K562 (cell line): Measurements from ENCODE around the gene TTLL12. TPM values are rescaled to one million over a fixed set of nuclear protein-coding genes. Genes with fewer than 3 reads are reported as not detected.

Source experiments
- ATAC-seq: fragments of 200-7000 bp; cut with Tn5 transposase; 3 replicates; pipeline ENCODE4 v1.9.1; 2020; ENCODE audit warnings: moderate library complexity
- BruUV-seq: library from RNA; stranded (reverse); fragments of 400-500 nt; replicated peaks from 2 replicates; lab custom pipeline; 2021; lab: Mats Ljungman, UMichigan
- CTCF ChIA-PET: fragments of 300-600 bp; formaldehyde crosslinking; extraction: SDS; loops from one replicate; lab custom pipeline; 2021; ENCODE audit warnings: low intra/inter-chr PET ratio; lab: Yijun Ruan, JAX
- POLR2A ChIA-PET: fragments of 300-600, 350-650 bp; sonication (Branson Sonifier 250); formaldehyde crosslinking; extraction: SDS; loops from one replicate; lab custom pipeline; 2021; ENCODE audit warnings: antibody characterized with exemption, inconsistent platforms; lab: Yijun Ruan, JAX
- DNase-seq, 4 experiments: peaks; one replicate each; pipeline versions ENCODE4 v3.0.0 to v3.0.0-alpha.2; 2011 to 2018; ENCODE audit warnings: low spot score in 3 of 4, mixed read lengths in 3 of 4; ENCODE audit errors: extremely low read depth in 1 of 4
- FAIRE-seq: peaks from 2 replicates; lab custom pipeline; 2011; peaks lifted over from hg19 to GRCh38; lab: Jason Lieb, UNC
- H2AFZ ChIP-seq: 2 replicates; pipeline ENCODE4 v1.6.0; 2011; ENCODE audit warnings: low read depth, low read length, control low read depth, inconsistent platforms
- H3K27ac ChIP-seq: fragments of 200-600 bp; 3 replicates; pipeline ENCODE4 v1.8.0; 2011; ENCODE audit warnings: low read depth, mild to moderate bottlenecking, control low read depth, inconsistent platforms, low read length, moderate library complexity, mixed read lengths; ENCODE audit errors: extremely low read depth
- H3K27me3 ChIP-seq, 2 experiments: fragments of 300-600 bp in 1 of 2; 2 replicates in 1 of 2; 3 replicates in 1 of 2; pipeline versions ENCODE4 v1.6.0 to v1.8.0; 2011; ENCODE audit warnings: inconsistent platforms in 2 of 2, low read length in 2 of 2, mild to moderate bottlenecking in 1 of 2, mixed read lengths in 1 of 2, moderate library complexity in 1 of 2; ENCODE audit not compliant: control insufficient read depth in 2 of 2, insufficient read depth in 2 of 2
- H3K36me3 ChIP-seq: fragments of 300-600 bp; 3 replicates; pipeline ENCODE4 v1.8.0; 2011; ENCODE audit warnings: mild to moderate bottlenecking, low read length, inconsistent platforms; ENCODE audit not compliant: control insufficient read depth, insufficient read depth
- H3K4me1 ChIP-seq, 2 experiments: fragments of 200-600 bp in 1 of 2; replicated peaks in 1 of 2; 2 replicates in 1 of 2; 3 replicates in 1 of 2; pipeline versions ENCODE4 v1.5.1 to v1.8.0; 2011; ENCODE audit warnings: inconsistent platforms in 2 of 2, low read length in 2 of 2, mild to moderate bottlenecking in 1 of 2, mixed read lengths in 1 of 2, moderate library complexity in 1 of 2; ENCODE audit not compliant: control insufficient read depth in 2 of 2, insufficient read depth in 2 of 2
- H3K4me2 ChIP-seq: 2 replicates; pipeline ENCODE4 v1.6.1; 2011; ENCODE audit warnings: low read length, control low read depth, inconsistent platforms, mixed read lengths; ENCODE audit not compliant: insufficient read depth
- H3K4me3 ChIP-seq: fragments of 200-600 bp; sonication (generic), shearing (Covaris generic); 2 replicates; pipeline ENCODE4 v1.5.1; 2016; ENCODE audit warnings: control low read depth, inconsistent platforms
- H3K79me2 ChIP-seq: fragments of 200-600 bp; 3 replicates; pipeline ENCODE4 v1.8.0; 2011; ENCODE audit warnings: low read length, inconsistent platforms; ENCODE audit not compliant: control insufficient read depth, insufficient read depth
- H3K9ac ChIP-seq, 2 experiments: 2 replicates each; pipeline versions ENCODE4 v1.6.0 to v1.6.1; 2011; ENCODE audit warnings: low read depth in 2 of 2, low read length in 2 of 2, control low read depth in 1 of 2, inconsistent platforms in 1 of 2, mild to moderate bottlenecking in 1 of 2, mixed read lengths in 1 of 2; ENCODE audit not compliant: insufficient read depth in 1 of 2
- H3K9me1 ChIP-seq: one replicate; pipeline ENCODE4 v1.6.0; 2011; ENCODE audit warnings: inconsistent platforms, mild to moderate bottlenecking, low read length, moderate library complexity; ENCODE audit not compliant: control insufficient read depth, insufficient read depth
- H3K9me3 ChIP-seq: replicated peaks from 2 replicates; pipeline ENCODE4 v1.5.1; 2011; ENCODE audit warnings: low read depth, low read length, inconsistent platforms; ENCODE audit not compliant: control insufficient read depth, insufficient read depth
- H4K20me1 ChIP-seq: replicated peaks from 2 replicates; pipeline ENCODE4 v1.6.1; 2011; ENCODE audit warnings: low read length, inconsistent platforms, mixed read lengths; ENCODE audit not compliant: control insufficient read depth, insufficient read depth
- EGR1 ChIP-seq: fragments of 450-650 bp; conservative IDR thresholded peaks from 2 replicates; pipeline ENCODE4 v1.6.1; 2017; ENCODE audit warnings: mild to moderate bottlenecking
- JUND ChIP-seq, 2 experiments: IDR thresholded peaks; 2 replicates in 1 of 2; 3 replicates in 1 of 2; pipeline ENCODE4 v1.6.1; 2011; ENCODE audit warnings: borderline replicate concordance in 2 of 2, low read depth in 2 of 2, low read length in 2 of 2, improper control_type of control experiment in 1 of 2, missing biosample characterization in 1 of 2, missing genetic modification characterization in 1 of 2, missing genetic modification reagents in 1 of 2
- NRF1 ChIP-seq, 2 experiments: fragments of 450-650 bp; IDR thresholded peaks in 1 of 2; conservative IDR thresholded peaks in 1 of 2; 2 replicates each; pipeline ENCODE4 v1.6.1; 2014; ENCODE audit warnings: mild to moderate bottlenecking in 2 of 2
- ZNF316 ChIP-seq: fragments of 450-650 bp; IDR thresholded peaks from 2 replicates; pipeline ENCODE4 v1.6.1; 2016
- WGBS: fragments of 100-300 bp; shearing (Covaris generic); methylation state at CpG from one replicate; pipeline ENCODE4 v1.1.6; 2016; ENCODE audit warnings: low coverage, mixed read lengths; ENCODE audit not compliant: insufficient coverage; ENCODE audit errors: missing lambda C conversion rate; 5-methylcytosine and 5-hydroxymethylcytosine counted together
- in situ Hi-C: fragments of 300-500 bp; cut with MboI; formaldehyde crosslinking; loops from 4 replicates; pipeline ENCODE4 v1.15.0; 2018; ENCODE audit warnings: inconsistent platforms, mixed read lengths
- intact Hi-C: fragments of 100-400 bp; cut with micrococcal nuclease; formaldehyde crosslinking; loops from 2 replicates; pipeline ENCODE4 v1.14.2; 2022
- polyA plus RNA-seq, 8 experiments: library from polyadenylated mRNA; depleted of rRNA in 4 of 8; stranded (reverse) in 5 of 8; unstranded in 3 of 8; fragments of >200 nt; fragmentation: Nextera tagmentation in 2 of 8; fragmentation: Illumina TruSeq in 1 of 8; extraction: Ambion mirVana in 2 of 8; extraction: Trizol in 1 of 8; gene quantifications; 2 replicates each; pipeline versions ENCODE4 v1.2.1 to v1.2.3, GENCODE V29; 2011 to 2014; ENCODE audit warnings: inconsistent platforms in 1 of 8, missing spikeins in 1 of 8
- total RNA-seq, 7 experiments: library from RNA; depleted of rRNA in 6 of 7; stranded (reverse); fragments of >200 nt in 6 of 7; fragmentation: Illumina TruSeq in 2 of 7; extraction: Trizol in 2 of 7; gene quantifications; 2 replicates each; pipeline versions ENCODE4 v1.2.1 to v1.2.3, GENCODE V29; 2011 to 2021; ENCODE audit warnings: low replicate concordance in 1 of 7
- TF ChIP-seq, protein P1 (sequence below): fragments of 450-650 bp; formaldehyde crosslinking; IDR thresholded peaks from 2 replicates; pipeline ENCODE4 v1.4.0; 2022; ENCODE audit warnings: missing genetic modification characterization

The TTLL12 gene
- total and polyA plus RNA-seq, 9 of the 15 experiments (the other 6 are each of a cell fraction or from before 2014, with no cell fraction given): 1.3 to 128 (median 43.0) TPM

DNA sequence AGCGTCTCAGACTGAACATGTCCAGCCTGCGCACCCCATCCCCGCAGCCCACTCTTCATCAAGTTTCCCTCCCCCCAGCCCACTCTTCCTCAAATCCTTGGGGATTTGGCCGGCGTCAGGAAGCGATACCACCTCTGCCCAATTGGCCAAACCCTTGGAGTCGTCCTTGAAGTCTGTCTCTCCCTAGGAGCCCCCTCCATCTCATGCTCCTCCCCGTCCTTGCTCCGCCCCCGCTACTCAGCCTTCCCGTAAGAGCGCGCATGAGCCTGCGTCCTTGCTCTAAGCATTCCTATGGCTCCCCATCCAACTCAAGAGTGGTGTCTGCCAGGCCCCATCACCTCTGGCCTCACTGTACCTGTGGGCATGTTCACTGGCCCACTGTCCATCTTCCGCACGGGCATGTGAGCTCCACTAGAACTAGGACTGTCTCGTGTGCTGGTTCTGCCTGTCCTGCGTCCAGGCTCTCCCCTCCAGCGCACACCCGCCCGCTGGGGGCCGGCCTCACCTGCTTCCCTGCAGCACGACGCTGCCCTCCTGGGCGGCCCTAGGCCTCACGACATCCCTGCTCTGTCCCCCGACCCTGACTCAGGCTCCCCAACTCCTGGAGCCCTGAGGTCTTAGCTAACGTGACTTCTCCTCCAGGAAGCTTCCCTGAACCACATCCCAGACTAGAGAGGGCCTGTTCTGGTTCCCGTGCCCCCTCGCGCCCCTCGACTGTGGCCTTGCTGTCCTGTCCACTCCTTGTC lies 30.5 kb upstream of the TTLL12 start:
- ChIA-PET CTCF (no interaction called here), POLR2A (interaction anchor here (0.7 kb wide), 1 partner anchor 602 kb away, joined by 3 read pairs; no protein-coding TSS in a partner anchor)
- FAIRE-seq (no peak), ATAC-seq (peak; percentile 35; the same call in 1 of the 3 replicates), DNase-seq (no peak)
- 32% methylated on average over 23 of the region's 32 CpGs for WGBS
- Histone ChIP-seq H3K27ac (no peak overlapping the region), H3K4me3 (no peak overlapping the region), H3K9me3 (no peaks in the 10 kb centered on the region), H3K79me2 (no peaks in the 10 kb centered on the region), H3K9ac (no peak overlapping the region; a peak in 1 of 4 replicates), H3K4me1 (peaks cover 4 to 50% of the 10 kb centered on the region in 2 experiments; a peak in 4 of 5 replicates), H3K9me1 (no peaks in the 10 kb centered on the region), H3K36me3 (no peaks in the 10 kb centered on the region), H2AFZ (no peak overlapping the region), H4K20me1 (no peaks in the 10 kb centered on the region), H3K4me2 (no peak overlapping the region), H3K27me3 (peaks cover 0 to 4% of the 10 kb centered on the region in 2 experiments; a peak in 1 of 5 replicates)
- in situ Hi-C loops (no loop called here), intact Hi-C loops (no loop called here)
- no TSS peak for BruUV-seq
- TF ChIP-seq EGR1 (peak; percentile 20; the same call in 1 of the 2 replicates), ZNF316 (no peak), JUND (IDR thresholded peaks at IDR 0.05; ENCODE audit: borderline replicate concordance, low read depth, low read length) (no peak), JUND (tag; IDR thresholded peaks at IDR 0.05; ENCODE audit: borderline replicate concordance, low read depth, low read length) (no peak), NRF1 (conservative IDR thresholded peaks at IDR 0.05 in 1 of 2, IDR thresholded peaks at IDR 0.05 in 1 of 2) (0 out of 4 replicates have a peak, but pooled peaks of 1 of the 2 experiments have one; percentile 12)
- TF ChIP-seq, protein P1, sequence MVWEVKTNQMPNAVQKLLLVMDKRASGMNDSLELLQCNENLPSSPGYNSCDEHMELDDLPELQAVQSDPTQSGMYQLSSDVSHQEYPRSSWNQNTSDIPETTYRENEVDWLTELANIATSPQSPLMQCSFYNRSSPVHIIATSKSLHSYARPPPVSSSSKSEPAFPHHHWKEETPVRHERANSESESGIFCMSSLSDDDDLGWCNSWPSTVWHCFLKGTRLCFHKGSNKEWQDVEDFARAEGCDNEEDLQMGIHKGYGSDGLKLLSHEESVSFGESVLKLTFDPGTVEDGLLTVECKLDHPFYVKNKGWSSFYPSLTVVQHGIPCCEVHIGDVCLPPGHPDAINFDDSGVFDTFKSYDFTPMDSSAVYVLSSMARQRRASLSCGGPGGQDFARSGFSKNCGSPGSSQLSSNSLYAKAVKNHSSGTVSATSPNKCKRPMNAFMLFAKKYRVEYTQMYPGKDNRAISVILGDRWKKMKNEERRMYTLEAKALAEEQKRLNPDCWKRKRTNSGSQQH: no peak
